ENCODE data around the gene PLCL1.

DNA sequence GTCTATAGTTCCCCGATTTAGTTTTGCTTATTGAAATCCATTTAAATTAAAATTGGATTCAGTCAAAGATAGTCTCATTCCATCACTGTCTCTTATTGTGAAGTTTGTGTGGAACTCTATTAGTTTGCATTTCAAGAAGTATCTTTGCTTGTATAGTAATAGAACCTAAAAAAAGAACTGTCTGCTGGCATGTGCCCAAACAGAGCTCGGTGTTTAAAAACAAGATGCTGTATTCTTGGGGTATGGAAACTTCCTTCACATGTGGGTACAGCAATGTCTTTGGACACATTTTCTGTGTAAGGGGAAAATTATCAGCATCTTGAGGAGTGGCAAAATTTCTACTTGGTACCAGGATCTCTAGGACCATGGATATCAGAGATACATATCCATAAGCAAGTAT is 292.6 kb downstream of the PLCL1 start:
- TF ChIP-seq, protein P1, sequence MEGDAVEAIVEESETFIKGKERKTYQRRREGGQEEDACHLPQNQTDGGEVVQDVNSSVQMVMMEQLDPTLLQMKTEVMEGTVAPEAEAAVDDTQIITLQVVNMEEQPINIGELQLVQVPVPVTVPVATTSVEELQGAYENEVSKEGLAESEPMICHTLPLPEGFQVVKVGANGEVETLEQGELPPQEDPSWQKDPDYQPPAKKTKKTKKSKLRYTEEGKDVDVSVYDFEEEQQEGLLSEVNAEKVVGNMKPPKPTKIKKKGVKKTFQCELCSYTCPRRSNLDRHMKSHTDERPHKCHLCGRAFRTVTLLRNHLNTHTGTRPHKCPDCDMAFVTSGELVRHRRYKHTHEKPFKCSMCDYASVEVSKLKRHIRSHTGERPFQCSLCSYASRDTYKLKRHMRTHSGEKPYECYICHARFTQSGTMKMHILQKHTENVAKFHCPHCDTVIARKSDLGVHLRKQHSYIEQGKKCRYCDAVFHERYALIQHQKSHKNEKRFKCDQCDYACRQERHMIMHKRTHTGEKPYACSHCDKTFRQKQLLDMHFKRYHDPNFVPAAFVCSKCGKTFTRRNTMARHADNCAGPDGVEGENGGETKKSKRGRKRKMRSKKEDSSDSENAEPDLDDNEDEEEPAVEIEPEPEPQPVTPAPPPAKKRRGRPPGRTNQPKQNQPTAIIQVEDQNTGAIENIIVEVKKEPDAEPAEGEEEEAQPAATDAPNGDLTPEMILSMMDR (conservative IDR thresholded peaks at IDR 0.05) = no peak
- TF ChIP-seq ZFX (IDR thresholded peaks at IDR 0.05) = no peak
